Kidney epithelial cell (primary cell): ENCODE results near the gene KYAT1. TPM values are rescaled to one million over a fixed set of nuclear protein-coding genes. Genes with fewer than 3 reads are reported as not detected.
A peak's percentile ranks its signal among the peaks of the same experiment; 100 is the strongest.

Experiments used
- DNase-seq: peaks from one replicate; pipeline ENCODE4 v3.0.0-alpha.2; 2010; ENCODE audit warnings: low read depth
- H3K27me3 ChIP-seq: 2 replicates; pipeline ENCODE4 v1.6.0; 2011; ENCODE audit warnings: low read length; ENCODE audit not compliant: control insufficient read depth, insufficient read depth
- H3K36me3 ChIP-seq: 2 replicates; pipeline ENCODE4 v1.5.1; 2011; ENCODE audit warnings: low read length; ENCODE audit not compliant: control insufficient read depth, insufficient read depth
- H3K4me3 ChIP-seq: 2 replicates; pipeline ENCODE4 v1.5.1; 2011; ENCODE audit warnings: low read depth, mild to moderate bottlenecking, control low read depth, low read length
- CTCF ChIP-seq: IDR thresholded peaks from 2 replicates; pipeline ENCODE4 v1.5.1; 2011; ENCODE audit warnings: mild to moderate bottlenecking, moderate library complexity, low read length, control low read depth, inconsistent platforms; ENCODE audit not compliant: insufficient read depth, poor library complexity, severe bottlenecking
- total RNA-seq: library from RNA; depleted of rRNA; stranded (reverse); fragments of >200 nt; gene quantifications from 2 replicates; pipeline ENCODE4 v1.2.3, GENCODE V29; 2015

Gene KYAT1
- total RNA-seq, 1 donor from 2014 or later = 6.8 TPM

- no peak for DNase-seq
- H3K27me3 ChIP-seq = no peaks in the 10 kb centered on the region
- H3K36me3 ChIP-seq = peaks cover 1% of the 10 kb centered on the region
- H3K4me3 ChIP-seq = peak overlapping the region; percentile 49
- TF ChIP-seq CTCF = no peak
These were observed 40.4 kb upstream of the KYAT1 start for GRCh38 chr9:128921881-128922763.

DNA sequence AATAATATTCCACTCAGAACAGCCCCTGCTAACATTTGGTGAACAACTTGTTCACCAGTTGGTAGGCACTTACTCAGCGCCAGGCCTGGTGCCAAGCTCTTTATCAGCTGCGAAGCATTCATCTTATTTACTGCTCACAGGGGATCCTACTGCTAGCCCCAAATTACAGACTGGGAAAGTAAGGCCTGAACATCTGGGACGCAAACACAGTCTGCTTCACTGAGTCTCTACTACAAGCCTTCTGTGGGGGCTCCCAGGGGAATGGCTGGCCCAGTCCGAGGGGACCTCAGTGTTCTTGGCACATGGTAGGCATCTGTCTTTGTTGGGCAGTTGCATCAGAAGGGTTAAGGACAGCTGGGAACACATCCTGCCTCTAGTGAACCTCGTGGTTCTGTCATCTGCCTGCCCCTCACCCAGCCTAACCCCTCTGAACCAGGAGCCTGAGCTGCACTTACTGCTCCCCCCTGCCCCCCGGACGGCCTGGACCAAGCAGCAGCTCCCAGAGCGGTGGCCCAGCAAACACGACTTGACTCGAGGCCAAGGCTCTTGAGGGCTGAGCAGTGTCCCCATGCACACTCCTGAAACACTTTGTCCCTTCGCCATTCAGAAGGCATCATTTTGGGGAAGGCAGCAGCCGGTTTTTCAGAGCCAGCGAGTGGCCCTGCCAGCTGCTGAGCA, 38.8 kb upstream of the KYAT1 start, which contains the start of gene PHYHD1:
PHYHD1 (plus strand) TSS at position 602 of the 678 bp plus-strand sequence. CDS start 1,342 bp downstream, outside the sequence.
- Histone ChIP-seq H3K4me3 (peak within 1 kb of the TSS; percentile 49), H3K27me3 (no peaks in the 10 kb centered on the region), H3K36me3 (peaks cover 1% of the 10 kb centered on the region)
- TF ChIP-seq CTCF = no peak
- DNase-seq = no peak

DNA sequence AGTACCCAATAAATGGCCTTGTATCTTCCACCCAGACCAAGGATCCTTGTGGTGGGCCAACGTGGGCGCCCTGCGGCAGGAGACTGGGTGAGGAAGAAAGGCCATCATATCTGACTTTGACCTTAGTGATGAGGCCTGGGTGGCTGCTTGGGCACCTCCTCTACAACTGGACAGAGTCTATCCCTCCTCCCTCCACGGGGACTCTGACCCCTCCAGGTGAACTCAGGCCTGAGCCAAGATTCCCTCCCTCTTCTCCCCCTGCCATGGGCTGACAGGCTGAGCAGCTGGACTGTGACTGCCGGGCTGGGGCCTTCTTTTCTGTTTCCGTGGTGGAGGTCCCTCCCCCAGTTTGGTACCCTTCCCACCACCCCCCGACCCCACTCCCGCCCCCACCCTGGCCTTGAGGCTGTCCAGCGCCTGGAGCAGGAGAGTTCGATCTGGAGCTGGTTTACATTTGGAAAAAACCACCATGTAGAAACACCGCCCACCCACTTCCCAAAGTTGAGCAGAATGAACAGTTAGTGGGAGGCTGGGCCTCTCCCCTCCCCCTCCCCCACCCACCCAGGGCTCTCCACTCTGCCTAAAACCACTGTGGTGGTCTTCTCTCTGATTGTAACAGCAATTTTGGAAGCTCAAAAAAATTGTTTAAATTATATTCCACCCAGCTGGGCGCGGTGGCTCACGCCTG, 37.8 kb upstream of the KYAT1 start:
- H3K36me3 ChIP-seq = peaks cover 1% of the 10 kb centered on the region
- no peak overlapping the region for H3K4me3 ChIP-seq
- no peak for DNase-seq
- TF ChIP-seq CTCF = no peak
- H3K27me3 ChIP-seq = no peaks in the 10 kb centered on the region

GRCh38 chr9:128918921-128919320, 37.2 kb upstream of the KYAT1 start:
- Histone ChIP-seq H3K36me3 (peaks cover 3% of the 10 kb centered on the region), H3K4me3 (no peak overlapping the region), H3K27me3 (no peaks in the 10 kb centered on the region)
- DNase-seq = no peak
- no peak for TF ChIP-seq CTCF

- DNase-seq = no peak
- TF ChIP-seq CTCF = no peak
These were observed 35.5 kb upstream of the KYAT1 start for GRCh38 chr9:128917151-128917849.

More at GRCh38 chr9:128917151-128917849, 35.5 kb upstream of the KYAT1 start:
- Histone ChIP-seq H3K36me3 (peaks cover 3% of the 10 kb centered on the region), H3K4me3 (no peak overlapping the region), H3K27me3 (no peaks in the 10 kb centered on the region)
